GM21447 (cell line): Measurements from ENCODE around the gene GAL3ST2.
A peak's percentile ranks its signal among the peaks of the same experiment; 100 is the strongest.

ENCODE experiments used
- ATAC-seq: cut with Tn5 transposase; IDR thresholded peaks from one replicate; pipeline ENCODE4 v1.9.1; 2021; ENCODE audit not compliant: unreplicated experiment

Gene GAL3ST2

DNA sequence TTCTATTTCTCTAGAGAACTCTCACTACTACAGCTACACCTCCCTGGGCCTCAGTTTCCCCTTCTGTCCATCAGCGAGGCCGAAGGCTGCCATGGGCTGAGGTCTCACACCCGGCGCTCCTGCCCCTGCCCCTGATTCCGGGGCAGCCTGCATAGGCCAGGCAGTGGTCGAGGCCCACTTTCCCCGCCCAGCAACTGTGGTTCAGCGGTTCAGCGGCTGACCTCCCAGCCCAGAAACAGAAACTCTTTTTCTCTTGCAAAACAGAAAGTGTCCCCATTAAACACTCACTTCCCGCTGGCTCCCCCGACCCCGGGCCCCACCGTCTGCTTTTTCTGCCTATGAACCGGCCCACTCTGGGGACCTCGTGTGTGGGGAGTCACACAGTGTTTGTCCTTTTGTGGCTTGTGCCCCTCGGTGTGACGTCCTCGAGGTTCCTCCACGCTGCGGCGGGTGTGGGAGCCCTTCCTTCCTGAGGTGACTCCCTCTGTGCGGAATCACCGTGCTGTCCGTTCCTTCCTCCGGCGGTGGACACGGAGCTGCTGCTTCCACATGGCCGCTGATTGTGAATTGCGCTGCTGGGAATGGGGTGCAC lies 66.1 kb downstream of the GAL3ST2 start:
- peak; percentile 63 for ATAC-seq

DNA sequence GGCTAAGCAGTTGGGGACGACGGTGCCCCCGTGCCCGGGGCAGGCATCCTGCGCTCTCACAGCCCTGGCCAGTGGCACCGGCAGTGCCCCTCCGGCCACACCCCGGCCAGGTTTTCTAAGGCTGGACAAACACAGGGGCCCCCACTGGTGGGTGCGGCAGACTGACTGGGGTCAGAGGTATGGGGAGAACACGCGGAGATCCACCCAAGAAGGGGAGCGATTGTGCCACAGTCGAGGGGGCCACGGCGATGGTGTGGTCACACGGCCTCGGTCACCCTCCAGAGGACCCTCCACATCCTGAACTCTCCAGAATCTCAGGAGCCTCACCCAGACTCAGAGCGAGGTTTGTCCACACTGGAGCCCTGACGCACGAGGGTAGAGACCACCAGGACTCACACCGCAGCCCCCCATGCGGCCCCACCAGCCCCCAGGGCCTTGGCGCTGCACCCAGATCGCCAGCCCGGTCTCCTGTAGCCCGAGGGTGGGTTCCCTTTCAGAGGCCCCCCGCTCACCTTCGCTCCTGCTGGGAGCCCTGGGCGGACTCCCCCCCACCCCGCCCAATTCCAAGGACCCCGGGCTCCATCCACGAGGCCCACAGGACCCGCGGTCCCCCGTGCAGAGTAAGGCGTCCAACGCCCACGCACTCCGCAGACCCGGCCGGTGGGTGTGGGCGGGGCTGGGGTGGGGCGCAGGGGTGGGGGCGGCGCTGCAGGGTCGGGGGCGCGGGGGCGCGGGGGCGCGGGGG lies 66.9 kb downstream of the GAL3ST2 start:
- peak; percentile 6 for ATAC-seq

DNA sequence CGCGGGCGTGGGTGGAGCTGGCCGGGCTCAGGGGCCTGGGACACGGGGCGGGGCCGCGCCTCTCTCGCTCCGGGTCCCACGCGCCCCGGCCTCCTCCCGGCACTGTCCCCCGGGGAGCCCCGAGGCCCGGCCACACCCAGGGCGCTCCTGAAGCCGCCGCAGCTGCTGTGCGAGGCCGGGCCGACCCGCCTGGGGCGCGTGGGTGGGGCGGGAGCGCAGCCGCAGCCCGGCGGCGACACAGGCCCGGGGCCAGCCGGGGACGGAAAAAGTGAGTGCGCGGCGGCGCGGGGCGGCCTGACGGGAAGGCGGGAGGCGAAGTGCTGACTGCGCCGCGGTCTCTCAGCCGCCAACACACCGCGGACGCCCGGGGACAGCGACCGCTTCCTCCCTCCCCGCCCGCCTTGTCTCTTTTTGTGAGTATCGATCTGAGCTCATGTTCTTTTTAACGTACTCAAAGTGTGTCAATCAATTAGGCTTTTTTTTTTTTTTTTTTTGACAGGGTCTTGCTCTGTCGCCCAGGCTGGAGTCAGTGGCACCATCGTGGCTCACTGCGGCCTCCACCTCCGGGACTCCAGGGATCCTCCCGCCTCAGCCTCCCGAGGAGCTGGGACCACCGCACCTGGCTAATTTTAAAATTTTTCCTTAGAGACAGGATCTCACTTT lies 67.6 kb downstream of the GAL3ST2 start:
- peak; percentile 63 for ATAC-seq

DNA sequence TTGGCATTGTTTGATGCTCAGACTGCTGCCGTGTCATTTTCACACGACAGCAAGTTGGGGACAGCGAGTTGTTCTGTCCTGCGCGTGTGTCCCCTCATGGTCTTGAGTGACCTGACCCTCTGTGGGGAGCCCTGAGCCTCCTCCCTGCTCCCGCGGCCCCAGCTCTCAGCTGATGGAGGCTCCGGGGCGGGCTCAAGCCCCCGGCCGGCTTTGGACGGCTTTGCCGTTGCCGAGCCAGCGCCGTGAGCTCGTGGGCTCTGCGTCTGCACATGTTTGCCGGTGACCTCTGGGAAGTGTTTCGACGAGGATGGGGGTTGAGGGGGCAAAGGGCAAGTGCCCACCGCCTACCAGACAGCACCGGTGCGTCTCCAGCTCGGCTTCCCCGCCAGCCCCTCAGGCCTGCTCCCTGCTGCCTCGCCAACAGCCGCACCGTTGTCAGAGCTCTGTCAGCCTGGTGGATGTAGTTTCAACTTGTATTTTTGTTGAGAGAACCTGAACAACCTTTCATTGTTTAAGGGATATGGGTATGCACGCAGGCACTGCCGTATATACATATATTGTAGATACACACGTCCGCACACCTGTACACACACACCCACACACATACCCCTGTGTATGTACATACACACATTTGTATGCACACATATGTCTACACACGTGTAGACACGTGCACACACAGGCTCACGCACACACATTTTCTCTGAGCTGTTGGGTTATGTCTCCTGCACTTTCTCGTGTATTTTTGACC lies 68.4 kb downstream of the GAL3ST2 start:
- no peak for ATAC-seq

DNA sequence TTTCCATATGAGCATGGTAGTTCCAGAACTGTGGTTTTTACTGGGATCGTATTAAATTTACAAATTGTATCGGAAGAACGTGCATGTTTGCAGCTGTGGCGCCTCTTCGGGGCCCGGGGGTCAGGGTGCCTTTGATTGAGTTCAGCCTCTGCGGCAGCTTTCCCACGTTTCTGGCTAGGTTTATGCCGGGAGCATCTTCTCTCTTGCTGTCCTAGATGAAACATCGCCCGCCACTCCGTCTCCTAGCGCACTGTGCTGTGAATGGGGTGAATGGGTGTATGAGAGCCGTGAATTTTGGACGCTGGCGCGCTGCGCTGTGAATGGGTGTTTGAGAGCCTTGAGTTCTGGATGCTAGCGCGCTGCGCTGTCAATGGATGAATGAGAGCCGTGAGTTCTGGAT lies 69.8 kb downstream of the GAL3ST2 start:
- no peak for ATAC-seq

DNA sequence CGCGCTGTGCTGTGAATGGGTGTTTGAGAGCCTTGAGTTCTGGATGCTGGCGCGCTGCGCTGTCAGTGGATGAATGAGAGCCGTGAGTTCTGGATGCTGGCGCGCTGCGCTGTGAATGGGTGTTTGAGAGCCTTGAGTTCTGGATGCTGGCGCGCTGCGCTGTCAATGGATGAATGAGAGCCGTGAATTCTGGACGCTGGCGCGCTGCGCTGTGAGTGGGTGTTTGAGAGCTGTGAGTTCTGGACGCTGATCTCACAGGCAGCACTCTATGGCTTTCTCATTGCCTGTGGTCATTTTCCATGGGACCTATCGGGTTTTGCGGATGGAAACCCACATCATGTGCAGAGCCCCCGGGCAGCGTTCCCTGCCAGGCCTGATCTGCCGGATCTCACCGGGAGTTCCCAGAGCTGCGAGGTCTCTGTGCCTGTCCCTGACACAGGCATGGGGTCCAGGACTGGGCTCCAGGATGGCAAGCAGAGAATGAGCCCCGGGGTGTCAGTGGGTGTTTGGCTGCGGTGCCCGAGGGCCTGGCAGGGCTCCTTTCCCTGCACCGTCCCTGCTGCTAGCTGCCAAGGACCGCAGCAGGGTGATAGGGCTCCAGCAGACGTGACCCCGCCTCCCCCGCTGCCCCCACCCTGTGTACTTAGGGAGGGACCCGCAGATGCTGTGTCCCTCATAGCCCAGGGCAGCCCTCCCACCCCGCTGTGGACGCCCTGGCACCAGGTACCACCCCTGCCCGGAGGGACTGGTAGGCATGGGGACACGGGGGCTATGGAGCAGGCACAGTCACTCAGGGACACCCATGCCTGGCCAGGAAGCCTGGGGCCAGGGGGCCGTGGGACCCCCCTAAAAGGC lies 72.4 kb downstream of the GAL3ST2 start:
- no peak for ATAC-seq

DNA sequence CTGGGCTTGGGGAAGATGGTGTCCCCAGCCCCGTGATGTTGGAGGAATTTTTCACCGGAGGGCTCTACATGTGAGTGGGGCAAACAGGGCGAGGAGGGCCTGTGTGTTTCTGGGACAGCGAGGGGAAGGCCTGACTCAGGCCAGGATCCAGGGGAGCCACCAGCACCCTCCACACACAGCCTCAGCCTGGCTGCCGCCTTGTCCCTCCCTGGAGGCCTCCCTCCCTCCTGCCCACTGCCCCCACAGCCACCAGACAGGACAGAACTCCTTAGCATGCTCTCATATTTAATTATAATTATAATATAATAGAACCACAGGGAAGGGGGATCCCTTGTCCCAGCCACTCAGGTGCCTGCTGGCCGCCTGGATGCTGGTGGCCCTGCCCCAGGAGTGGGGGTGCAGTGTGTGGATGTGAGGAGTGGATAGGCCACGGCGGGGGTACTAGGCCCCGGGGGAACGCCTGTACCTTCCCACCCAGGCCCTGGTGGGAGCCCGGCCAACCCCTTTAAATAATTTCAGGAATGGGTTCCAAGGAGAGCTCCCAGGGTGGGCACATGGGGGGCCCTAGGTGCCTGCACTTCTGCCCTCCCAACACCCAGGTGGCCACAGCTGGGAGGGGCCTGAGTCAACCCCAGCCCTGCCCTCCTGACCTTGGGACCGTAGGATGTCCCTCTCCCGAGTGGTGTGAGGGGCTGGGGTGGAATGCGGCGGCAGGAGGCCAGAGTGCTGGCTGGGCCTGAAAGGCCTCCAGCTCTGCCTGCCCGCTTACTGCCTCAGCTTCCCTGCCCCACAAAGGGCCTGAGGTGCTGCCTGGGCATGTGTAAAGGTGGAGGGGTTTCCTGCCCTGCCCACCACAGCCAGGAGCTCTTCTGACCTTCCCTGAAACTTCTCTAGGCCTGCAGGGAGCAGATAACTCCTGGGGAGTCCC lies 73.3 kb downstream of the GAL3ST2 start:
- ATAC-seq = no peak

DNA sequence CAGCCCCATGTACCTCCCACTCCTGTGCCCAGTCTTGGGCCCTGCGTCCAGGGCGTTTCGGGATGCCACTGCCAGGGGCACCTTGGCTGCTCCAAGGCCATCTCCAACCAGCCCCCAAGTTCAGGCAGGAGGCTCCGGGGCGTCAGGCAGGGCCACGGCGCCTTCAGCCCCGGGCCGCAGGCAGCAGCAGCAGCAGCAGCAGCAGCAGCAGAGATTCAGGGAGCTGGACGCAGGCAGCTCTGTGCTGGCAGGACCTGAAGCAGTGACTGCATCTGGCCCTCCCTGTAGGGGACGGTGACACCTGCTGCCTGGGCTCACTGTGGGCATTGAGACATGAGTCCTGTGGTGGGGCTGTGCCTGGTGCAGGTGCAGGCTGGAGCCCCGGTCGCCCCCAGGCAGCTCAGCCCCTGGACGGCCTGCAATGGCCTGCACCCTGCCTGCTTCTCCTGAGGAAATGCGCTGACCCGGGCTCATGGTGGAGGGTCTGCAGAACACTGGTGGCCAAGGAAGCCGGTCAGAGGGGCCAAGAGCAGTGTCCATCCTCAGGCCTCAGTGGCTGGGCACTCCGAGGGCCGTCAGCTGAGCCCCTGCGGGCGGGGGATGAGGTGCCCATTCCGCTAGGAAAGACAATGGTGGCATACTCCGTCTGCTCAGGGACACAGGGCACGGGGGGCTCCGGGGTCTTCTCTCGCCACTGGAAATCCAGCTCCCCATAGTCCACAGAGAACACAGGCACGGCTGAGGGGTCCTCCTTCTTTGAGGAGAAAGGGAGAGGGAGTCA lies 74.1 kb downstream of the GAL3ST2 start:
- no peak for ATAC-seq

DNA sequence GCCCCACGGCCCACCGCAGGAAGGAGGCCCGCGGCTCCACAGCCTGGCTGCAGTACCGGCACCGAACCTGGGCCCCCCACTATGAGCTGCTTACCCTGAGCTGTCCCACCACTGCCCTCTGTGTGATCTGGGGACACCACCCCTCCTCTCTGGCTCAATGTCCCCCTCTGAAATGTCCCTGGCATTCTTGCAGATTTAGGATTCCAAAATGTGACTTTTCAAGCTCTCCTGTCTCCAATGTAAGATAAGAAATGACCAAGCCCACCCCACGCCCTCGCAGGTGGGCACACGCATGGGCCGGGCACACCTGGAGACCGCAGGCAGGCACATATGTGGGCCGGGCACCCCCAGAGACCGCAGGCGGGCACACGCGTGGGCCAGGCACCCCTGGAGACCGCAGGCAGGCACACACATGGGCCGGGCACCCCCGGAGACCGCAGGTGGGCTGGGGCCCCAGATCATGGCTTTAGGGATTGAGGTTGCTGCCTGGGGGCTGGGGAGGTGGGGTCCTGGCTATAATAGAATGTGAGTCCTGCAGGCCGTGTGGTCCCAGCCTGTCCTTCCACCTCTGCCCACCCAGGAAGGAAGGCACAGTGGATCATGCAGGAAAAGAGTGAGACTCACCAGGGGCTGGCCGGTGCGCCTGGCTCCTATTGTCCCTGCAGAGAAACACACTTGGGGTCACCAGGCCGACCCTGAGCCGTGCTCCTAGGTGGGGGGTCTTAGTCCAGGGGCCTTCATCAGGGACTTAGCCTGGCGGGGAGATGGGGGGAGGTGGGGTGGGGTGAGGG lies 74.9 kb downstream of the GAL3ST2 start:
- ATAC-seq = no peak

DNA sequence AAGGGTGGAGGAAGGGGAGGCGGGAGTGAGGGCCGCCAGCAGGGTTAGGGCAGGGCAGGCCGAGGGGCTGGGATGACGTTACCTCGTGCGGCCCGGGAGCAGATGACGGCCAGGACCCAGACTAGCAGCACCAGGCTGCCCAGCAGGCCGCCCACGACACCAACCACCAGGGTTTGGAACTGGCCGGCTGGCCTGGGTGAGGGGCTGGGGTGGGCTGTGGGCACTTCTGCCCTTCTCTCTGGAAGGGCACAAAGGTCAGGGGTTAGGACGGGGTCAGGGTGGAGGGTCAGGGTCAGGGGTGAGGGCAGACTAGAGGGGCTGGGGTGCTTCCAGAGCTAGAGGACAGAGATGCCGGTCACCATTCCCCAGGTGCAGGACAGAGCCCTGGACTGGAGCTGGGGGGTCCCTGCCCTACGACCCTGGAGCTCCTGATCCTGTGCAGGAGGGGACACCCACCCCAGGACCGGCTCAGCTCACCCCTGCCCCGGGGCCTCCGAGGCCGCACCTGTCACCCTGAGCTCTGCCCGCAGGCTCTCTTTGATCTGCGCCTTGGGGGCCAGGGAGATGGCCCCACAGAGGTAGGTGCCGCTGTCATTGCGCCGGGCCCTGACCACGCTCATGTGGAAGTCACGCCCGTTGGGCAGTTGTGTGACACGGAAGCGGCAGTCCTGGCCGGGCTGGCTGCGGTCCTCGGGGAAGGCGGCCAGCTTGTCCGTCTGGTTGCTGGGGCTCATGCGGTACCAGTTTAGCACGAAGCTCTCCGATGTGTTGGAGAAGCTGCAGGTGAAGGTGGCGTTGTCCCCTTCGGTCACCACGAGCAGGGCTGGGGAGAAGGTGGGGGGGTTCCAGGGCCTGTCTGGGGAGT lies 75.7 kb downstream of the GAL3ST2 start:
- no peak for ATAC-seq

DNA sequence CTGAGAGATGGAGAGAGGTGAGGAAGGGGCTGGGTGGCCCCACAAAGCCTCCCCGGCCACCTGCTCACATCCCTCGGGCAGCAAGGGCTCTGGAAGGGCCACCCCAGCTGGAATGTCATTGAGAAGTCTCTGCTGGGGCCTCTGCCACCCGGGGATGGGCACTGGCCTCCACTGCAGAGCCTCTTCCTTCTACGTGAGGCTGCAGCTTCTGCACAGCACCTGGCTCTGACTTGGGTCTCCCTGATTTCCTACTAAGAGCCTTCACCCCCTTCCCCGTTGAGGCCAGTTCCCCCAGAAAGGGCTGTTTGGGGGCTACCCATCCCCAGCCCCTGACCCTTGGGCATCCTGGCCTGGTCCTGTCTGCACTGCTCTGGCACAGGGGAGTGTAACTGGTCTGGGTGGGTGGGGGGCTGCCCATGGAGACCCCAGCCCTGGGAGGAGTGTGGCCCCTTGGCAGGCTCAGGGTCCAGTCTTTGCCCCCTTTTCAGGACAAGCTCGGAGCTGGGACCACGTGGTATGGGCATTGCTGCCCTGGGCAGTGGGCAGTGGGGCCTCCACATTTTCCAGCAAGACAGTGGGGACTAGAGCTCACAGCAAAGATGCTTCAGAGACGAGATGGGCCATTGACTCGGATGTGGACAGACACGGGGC lies 76.5 kb downstream of the GAL3ST2 start:
- ATAC-seq = no peak
